ENCODE data around the gene KRT73.

The KRT73 gene

GRCh38 chr12:52630599-52631200 is 12.3 kb upstream of the KRT73 start:
- H3K4me3 ChIP-seq (ENCODE audit: low read length): no peak overlapping the region
- H3K4me1 ChIP-seq (ENCODE audit: control insufficient read depth, insufficient read depth, low read length): no peaks in the 10 kb centered on the region
- no peak overlapping the region for H3K9ac ChIP-seq (ENCODE audit: low read length)
- H3K36me3 ChIP-seq (ENCODE audit: control insufficient read depth, insufficient read depth, low read length): no peaks in the 10 kb centered on the region
- H3K27me3 ChIP-seq (ENCODE audit: control insufficient read depth, insufficient read depth, low read length): peaks cover 4% of the 10 kb centered on the region
- no peaks in the 10 kb centered on the region for H3K9me3 ChIP-seq (ENCODE audit: control insufficient read depth, low read length)

GRCh38 chr12:52630008-52630500 is 11.7 kb upstream of the KRT73 start:
- H3K9ac ChIP-seq (ENCODE audit: low read length): no peak overlapping the region
- H3K36me3 ChIP-seq (ENCODE audit: control insufficient read depth, insufficient read depth, low read length): no peaks in the 10 kb centered on the region
- H3K4me1 ChIP-seq (ENCODE audit: control insufficient read depth, insufficient read depth, low read length): no peaks in the 10 kb centered on the region
- no peak overlapping the region for H3K4me3 ChIP-seq (ENCODE audit: low read length)
- peaks cover 4% of the 10 kb centered on the region for H3K27me3 ChIP-seq (ENCODE audit: control insufficient read depth, insufficient read depth, low read length)
- H3K9me3 ChIP-seq (ENCODE audit: control insufficient read depth, low read length): no peaks in the 10 kb centered on the region

- Histone ChIP-seq H3K9me3 (ENCODE audit: control insufficient read depth, low read length) (no peaks in the 10 kb centered on the region), H3K9ac (ENCODE audit: low read length) (no peak overlapping the region), H3K4me3 (ENCODE audit: low read length) (no peak overlapping the region), H3K4me1 (ENCODE audit: control insufficient read depth, insufficient read depth, low read length) (no peaks in the 10 kb centered on the region), H3K27me3 (ENCODE audit: control insufficient read depth, insufficient read depth, low read length) (peaks cover 4% of the 10 kb centered on the region), H3K36me3 (ENCODE audit: control insufficient read depth, insufficient read depth, low read length) (no peaks in the 10 kb centered on the region)
Observed at GRCh38 chr12:52629281-52630007, 11.1 kb upstream of the KRT73 start.

- Histone ChIP-seq H3K36me3 (ENCODE audit: control insufficient read depth, insufficient read depth, low read length) (no peaks in the 10 kb centered on the region), H3K4me1 (ENCODE audit: control insufficient read depth, insufficient read depth, low read length) (no peaks in the 10 kb centered on the region), H3K27me3 (ENCODE audit: control insufficient read depth, insufficient read depth, low read length) (no peaks in the 10 kb centered on the region), H3K9me3 (ENCODE audit: control insufficient read depth, low read length) (no peaks in the 10 kb centered on the region), H3K4me3 (ENCODE audit: low read length) (no peak overlapping the region), H3K9ac (ENCODE audit: low read length) (no peak overlapping the region)
Observed at GRCh38 chr12:52628841-52629240, 10.5 kb upstream of the KRT73 start.

GRCh38 chr12:52628111-52628507 is 9.8 kb upstream of the KRT73 start:
- no peak overlapping the region for H3K9ac ChIP-seq (ENCODE audit: low read length)
- H3K4me1 ChIP-seq (ENCODE audit: control insufficient read depth, insufficient read depth, low read length): no peaks in the 10 kb centered on the region
- H3K36me3 ChIP-seq (ENCODE audit: control insufficient read depth, insufficient read depth, low read length): no peaks in the 10 kb centered on the region
- no peaks in the 10 kb centered on the region for H3K9me3 ChIP-seq (ENCODE audit: control insufficient read depth, low read length)
- no peaks in the 10 kb centered on the region for H3K27me3 ChIP-seq (ENCODE audit: control insufficient read depth, insufficient read depth, low read length)
- no peak overlapping the region for H3K4me3 ChIP-seq (ENCODE audit: low read length)

GRCh38 chr12:52627395-52628110 is 9.2 kb upstream of the KRT73 start:
- no peak overlapping the region for H3K9ac ChIP-seq (ENCODE audit: low read length)
- H3K4me1 ChIP-seq (ENCODE audit: control insufficient read depth, insufficient read depth, low read length): no peaks in the 10 kb centered on the region
- H3K9me3 ChIP-seq (ENCODE audit: control insufficient read depth, low read length): no peaks in the 10 kb centered on the region
- H3K4me3 ChIP-seq (ENCODE audit: low read length): no peak overlapping the region
- no peaks in the 10 kb centered on the region for H3K27me3 ChIP-seq (ENCODE audit: control insufficient read depth, insufficient read depth, low read length)
- no peaks in the 10 kb centered on the region for H3K36me3 ChIP-seq (ENCODE audit: control insufficient read depth, insufficient read depth, low read length)

- Histone ChIP-seq H3K36me3 (ENCODE audit: control insufficient read depth, insufficient read depth, low read length) (no peaks in the 10 kb centered on the region), H3K4me3 (ENCODE audit: low read length) (no peak overlapping the region)
Observed at GRCh38 chr12:52622349-52622748, 4.0 kb upstream of the KRT73 start.

GRCh38 chr12:52618866-52619265 is 507 bp upstream of the KRT73 start:
- Histone ChIP-seq H3K36me3 (ENCODE audit: control insufficient read depth, insufficient read depth, low read length) (no peaks in the 10 kb centered on the region), H3K9ac (ENCODE audit: low read length) (no peak overlapping the region), H3K9me3 (ENCODE audit: control insufficient read depth, low read length) (no peaks in the 10 kb centered on the region), H3K4me3 (ENCODE audit: low read length) (no peak overlapping the region), H3K4me1 (ENCODE audit: control insufficient read depth, insufficient read depth, low read length) (no peaks in the 10 kb centered on the region), H3K27me3 (ENCODE audit: control insufficient read depth, insufficient read depth, low read length) (peaks cover 6% of the 10 kb centered on the region)

More at GRCh38 chr12:52622349-52622748, 4.0 kb upstream of the KRT73 start:
- no peaks in the 10 kb centered on the region for H3K9me3 ChIP-seq (ENCODE audit: control insufficient read depth, low read length)
- no peaks in the 10 kb centered on the region for H3K4me1 ChIP-seq (ENCODE audit: control insufficient read depth, insufficient read depth, low read length)
- H3K27me3 ChIP-seq (ENCODE audit: control insufficient read depth, insufficient read depth, low read length): no peaks in the 10 kb centered on the region
- H3K9ac ChIP-seq (ENCODE audit: low read length): no peak overlapping the region

GRCh38 chr12:52617403-52617785 is 965 bp downstream of the KRT73 start:
- peaks cover 8% of the 10 kb centered on the region for H3K27me3 ChIP-seq (ENCODE audit: control insufficient read depth, insufficient read depth, low read length)
- no peak overlapping the region for H3K9ac ChIP-seq (ENCODE audit: low read length)
- no peaks in the 10 kb centered on the region for H3K9me3 ChIP-seq (ENCODE audit: control insufficient read depth, low read length)
- no peak overlapping the region for H3K4me3 ChIP-seq (ENCODE audit: low read length)
- H3K36me3 ChIP-seq (ENCODE audit: control insufficient read depth, insufficient read depth, low read length): no peaks in the 10 kb centered on the region
- no peaks in the 10 kb centered on the region for H3K4me1 ChIP-seq (ENCODE audit: control insufficient read depth, insufficient read depth, low read length)

GRCh38 chr12:52616680-52617402 is 1.5 kb downstream of the KRT73 start:
- Histone ChIP-seq H3K27me3 (ENCODE audit: control insufficient read depth, insufficient read depth, low read length) (peaks cover 9% of the 10 kb centered on the region), H3K9me3 (ENCODE audit: control insufficient read depth, low read length) (no peaks in the 10 kb centered on the region), H3K9ac (ENCODE audit: low read length) (no peak overlapping the region), H3K4me3 (ENCODE audit: low read length) (no peak overlapping the region), H3K36me3 (ENCODE audit: control insufficient read depth, insufficient read depth, low read length) (no peaks in the 10 kb centered on the region), H3K4me1 (ENCODE audit: control insufficient read depth, insufficient read depth, low read length) (no peaks in the 10 kb centered on the region)

- Histone ChIP-seq H3K9me3 (ENCODE audit: control insufficient read depth, low read length) (no peaks in the 10 kb centered on the region), H3K4me3 (ENCODE audit: low read length) (no peak overlapping the region), H3K4me1 (ENCODE audit: control insufficient read depth, insufficient read depth, low read length) (no peaks in the 10 kb centered on the region), H3K27me3 (ENCODE audit: control insufficient read depth, insufficient read depth, low read length) (peaks cover 18% of the 10 kb centered on the region), H3K9ac (ENCODE audit: low read length) (no peak overlapping the region), H3K36me3 (ENCODE audit: control insufficient read depth, insufficient read depth, low read length) (no peaks in the 10 kb centered on the region)
Observed at GRCh38 chr12:52615912-52616311, 2.4 kb downstream of the KRT73 start.
